VCaP (cell line): ENCODE data around the gene ARPC1B.
"Not testable (repeated sequence)": the region's sequence is repeated elsewhere in the genome, so short reads cannot be mapped to it uniquely, and the experiment has no call there.

Source experiments
- H3K27ac ChIP-seq: fragments of 450-650 bp; 2 replicates; pipeline ENCODE4 v1.5.1; 2017
- CTCF ChIP-seq: fragments of 450-650 bp; conservative IDR thresholded peaks from 2 replicates; pipeline ENCODE4 v1.5.1; 2017; ENCODE audit warnings: mild to moderate bottlenecking, moderate library complexity

Gene ARPC1B

GRCh38 chr7:99340659-99341058 lies 33.9 kb upstream of the ARPC1B start:
- no peak overlapping the region for H3K27ac ChIP-seq
- no peak for TF ChIP-seq CTCF

- no peak for TF ChIP-seq CTCF
- no peak overlapping the region for H3K27ac ChIP-seq
These were observed 30.4 kb upstream of the ARPC1B start for GRCh38 chr7:99344061-99344647.

- not testable (repeated sequence) for H3K27ac ChIP-seq
These were observed 23.9 kb upstream of the ARPC1B start for GRCh38 chr7:99350641-99351040.

- no peak overlapping the region for H3K27ac ChIP-seq
- no peak for TF ChIP-seq CTCF
These were observed 22.3 kb upstream of the ARPC1B start for GRCh38 chr7:99352247-99352646.

- TF ChIP-seq CTCF: no peak
- H3K27ac ChIP-seq: no peak overlapping the region
These were observed 19.4 kb upstream of the ARPC1B start for GRCh38 chr7:99355098-99355497.

GRCh38 chr7:99357701-99358490 lies 16.6 kb upstream of the ARPC1B start:
- no peak overlapping the region for H3K27ac ChIP-seq
- no peak for TF ChIP-seq CTCF

GRCh38 chr7:99358521-99358920 lies 16.0 kb upstream of the ARPC1B start:
- not testable (repeated sequence) for H3K27ac ChIP-seq

- no peak overlapping the region for H3K27ac ChIP-seq
- 0 out of 2 replicates have a peak, but pooled peaks have one; percentile 7 for TF ChIP-seq CTCF
These were observed 14.9 kb upstream of the ARPC1B start for GRCh38 chr7:99359465-99360154.
